GM19099 (cell line): ENCODE measurements around the gene KRTAP10-3.
"Not testable (repeated sequence)": the region's sequence is repeated elsewhere in the genome, so short reads cannot be mapped to it uniquely, and the experiment has no call there.

ENCODE experiments used
- POLR2A ChIP-seq: IDR thresholded peaks from 3 replicates; pipeline ENCODE4 v1.6.1; 2011; ENCODE audit warnings: low read depth; ENCODE audit not compliant: insufficient read length; ENCODE audit errors: extremely low read depth

The KRTAP10-3 gene

DNA sequence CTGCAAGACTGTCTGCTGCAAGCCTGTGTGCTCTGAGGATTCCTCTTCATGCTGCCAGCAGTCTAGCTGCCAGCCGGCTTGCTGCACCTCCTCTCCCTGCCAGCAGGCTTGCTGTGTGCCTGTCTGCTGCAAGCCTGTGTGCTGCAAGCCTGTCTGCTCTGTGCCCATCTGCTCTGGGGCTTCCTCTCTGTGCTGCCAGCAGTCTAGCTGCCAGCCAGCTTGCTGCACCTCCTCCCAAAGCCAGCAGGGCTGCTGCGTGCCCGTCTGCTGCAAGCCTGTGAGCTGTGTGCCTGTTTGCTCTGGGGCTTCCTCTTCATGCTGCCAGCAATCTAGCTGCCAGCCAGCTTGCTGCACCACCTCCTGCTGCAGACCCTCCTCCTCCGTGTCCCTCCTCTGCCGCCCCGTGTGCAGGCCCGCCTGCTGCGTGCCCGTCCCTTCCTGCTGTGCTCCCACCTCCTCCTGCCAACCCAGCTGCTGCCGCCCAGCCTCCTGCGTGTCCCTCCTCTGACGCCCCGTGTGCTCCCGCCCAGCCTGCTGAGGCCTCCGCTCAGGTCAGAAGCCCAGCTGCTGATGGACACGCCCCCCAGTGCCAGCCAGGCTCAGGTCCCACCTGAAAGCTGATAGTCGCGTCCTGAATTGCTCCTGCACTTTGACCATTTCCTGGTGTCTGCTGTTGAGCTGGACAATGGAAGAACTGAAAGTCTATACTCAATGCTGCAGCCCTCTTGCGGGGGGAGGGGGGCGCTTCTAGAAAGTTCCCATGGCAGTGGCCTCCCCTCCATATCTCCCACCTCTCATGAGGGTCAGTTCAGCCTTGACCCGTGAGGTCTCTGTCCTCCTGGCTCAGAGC is 16.1 kb upstream of the KRTAP10-3 start:
- TF ChIP-seq POLR2A, result no peak

DNA sequence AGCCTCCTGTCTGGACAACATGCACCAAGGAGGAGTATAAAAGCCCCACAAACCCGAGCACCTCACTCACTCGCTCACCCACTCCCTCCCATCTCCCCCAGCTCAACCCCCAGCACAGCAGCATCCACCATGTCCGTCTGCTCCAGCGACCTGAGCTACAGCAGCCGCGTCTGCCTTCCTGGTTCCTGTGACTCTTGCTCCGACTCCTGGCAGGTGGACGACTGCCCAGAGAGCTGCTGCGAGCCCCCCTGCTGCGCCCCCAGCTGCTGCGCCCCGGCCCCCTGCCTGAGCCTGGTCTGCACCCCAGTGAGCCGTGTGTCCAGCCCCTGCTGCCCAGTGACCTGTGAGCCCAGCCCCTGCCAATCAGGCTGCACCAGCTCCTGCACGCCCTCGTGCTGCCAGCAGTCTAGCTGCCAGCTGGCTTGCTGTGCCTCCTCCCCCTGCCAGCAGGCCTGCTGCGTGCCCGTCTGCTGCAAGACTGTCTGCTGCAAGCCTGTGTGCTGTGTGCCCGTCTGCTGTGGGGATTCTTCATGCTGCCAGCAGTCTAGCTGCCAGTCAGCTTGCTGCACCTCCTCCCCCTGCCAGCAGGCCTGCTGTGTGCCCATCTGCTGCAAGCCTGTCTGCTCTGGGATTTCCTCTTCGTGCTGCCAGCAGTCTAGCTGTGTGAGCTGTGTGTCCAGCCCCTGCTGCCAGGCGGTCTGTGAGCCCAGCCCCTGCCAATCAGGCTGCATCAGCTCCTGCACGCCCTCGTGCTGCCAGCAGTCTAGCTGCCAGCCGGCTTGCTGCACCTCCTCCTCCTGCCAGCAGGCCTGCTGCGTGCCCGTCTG is 15.2 kb upstream of the KRTAP10-3 start, which contains the start of gene KRTAP10-4:
Gene KRTAP10-4 (plus strand): TSS at position 100 of the 827 bp plus-strand sequence. CDS start 30 bp downstream, at position 130.
- TF ChIP-seq POLR2A, result not testable (repeated sequence)

DNA sequence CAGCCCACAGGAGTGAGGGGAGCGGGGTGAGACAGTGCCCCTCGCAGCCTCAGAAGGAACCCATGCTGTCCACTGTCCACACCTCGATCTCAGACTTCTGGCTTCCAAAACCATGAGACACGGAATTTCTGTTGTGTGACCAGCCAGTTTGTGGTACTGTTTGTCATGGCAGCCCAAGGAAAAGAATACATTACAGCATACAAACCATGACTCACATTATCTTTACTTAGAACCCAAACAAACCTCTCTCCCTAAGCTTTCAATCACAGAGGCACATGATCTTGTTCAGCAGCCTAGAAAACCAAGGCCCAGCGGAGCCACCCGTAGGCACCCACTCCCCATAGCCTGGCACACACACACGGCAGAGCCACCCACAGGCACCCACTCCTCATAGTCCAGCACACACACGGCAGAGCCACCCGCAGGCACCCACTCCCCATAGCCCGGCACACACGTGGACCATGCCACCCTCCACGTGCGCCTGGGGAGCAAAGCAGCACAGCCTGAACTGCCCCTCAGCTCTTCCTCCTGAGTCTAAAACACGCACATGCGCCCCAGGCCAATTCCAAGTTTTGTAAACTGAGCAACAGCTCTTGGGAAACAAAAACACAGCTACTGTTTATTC is 14.5 kb upstream of the KRTAP10-3 start:
- no peak for TF ChIP-seq POLR2A

DNA sequence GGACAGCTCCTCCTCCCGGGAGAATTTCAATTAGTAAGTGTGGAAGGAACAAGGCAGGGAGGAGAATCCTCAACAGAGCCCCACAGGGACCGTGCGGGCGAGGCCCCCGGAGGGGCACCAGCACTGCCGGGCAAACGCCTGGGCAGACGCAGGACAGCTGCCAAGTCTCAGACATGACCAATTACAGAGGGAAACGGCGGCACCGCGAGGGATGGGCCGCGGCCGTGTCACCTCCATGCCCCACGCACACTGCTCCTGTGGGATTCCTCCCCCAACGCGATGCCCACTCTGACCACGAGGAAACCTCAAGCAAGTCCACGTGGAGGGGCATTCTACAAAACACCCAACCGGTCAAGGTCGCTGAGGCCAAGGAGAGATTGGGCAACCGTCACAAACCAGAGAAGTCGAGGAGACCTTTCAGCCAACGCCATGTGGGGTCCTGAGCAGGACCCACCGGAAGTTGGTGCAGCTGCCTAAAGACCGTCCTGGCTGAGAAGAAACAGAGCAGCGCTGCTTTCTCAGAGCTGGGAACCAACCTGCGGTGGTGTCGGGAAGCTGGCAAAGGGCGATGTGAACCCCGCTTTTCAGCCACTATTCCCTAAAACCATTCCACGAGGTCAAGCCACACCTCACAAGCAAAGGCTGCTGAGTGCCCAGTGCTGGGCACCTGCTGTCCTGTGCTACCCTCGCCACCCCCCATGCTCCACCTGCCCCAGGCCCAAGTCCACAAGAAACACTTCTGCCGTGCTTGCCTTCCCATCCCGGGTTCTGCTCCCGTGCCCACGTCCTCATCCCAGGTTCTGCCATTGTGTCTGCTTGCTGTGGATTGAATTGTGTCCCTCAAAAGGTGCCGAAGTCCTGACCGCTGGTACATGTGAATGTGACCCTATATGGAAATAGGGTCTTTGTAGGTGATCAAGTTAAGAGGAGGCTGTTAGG is 13.5 kb upstream of the KRTAP10-3 start:
- no peak for TF ChIP-seq POLR2A

DNA sequence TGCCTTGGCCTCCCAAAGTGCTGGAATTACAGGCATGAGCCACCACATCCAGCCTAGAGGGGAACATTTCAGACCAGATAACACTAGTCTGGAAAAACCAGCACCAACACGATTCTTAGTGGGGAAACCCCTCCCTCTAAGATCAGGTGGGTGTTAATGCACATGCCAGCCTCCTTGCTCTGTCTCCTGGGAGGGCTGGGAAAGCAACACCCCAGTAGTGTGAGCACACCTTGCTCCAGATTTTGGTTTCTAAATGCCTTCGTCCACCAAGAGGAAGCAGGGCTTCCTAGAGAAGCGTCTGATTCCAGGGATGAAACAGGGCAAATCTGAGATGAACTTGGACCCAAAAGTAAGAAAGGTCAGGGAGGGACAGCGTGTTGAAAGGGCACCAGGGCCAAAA is 12.7 kb upstream of the KRTAP10-3 start:
- no peak for TF ChIP-seq POLR2A

DNA sequence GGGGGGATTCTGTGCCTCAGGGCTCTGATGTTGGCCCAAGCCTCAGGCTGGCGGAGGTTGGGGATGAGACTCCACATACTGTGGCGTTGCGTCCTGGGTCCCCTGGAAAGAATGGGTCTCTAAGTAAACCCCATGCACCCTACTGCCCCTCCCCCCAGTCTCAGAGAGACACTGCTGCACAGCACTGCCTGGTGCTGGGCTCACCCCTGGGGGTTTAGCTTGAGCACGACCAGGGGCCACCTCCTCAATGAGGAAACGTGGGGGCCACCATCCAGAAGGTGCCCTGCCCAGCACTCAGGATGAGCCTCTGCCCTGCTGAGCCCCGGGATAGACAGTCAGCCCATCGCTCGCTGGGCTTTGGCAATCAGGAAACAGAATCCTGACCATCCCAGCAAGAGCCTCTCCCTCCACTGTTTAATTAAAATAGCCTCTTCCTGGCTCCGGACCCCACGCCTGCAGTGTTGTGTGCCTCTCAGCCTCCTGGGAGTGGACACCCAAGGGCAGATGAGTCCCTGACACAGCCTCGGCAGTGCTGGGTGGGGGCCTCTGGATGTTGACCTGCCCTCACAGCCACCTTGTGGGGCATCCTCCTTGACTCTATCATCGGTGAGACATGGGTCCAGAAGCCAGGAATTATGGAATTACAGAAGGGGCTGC is 11.4 kb upstream of the KRTAP10-3 start:
- TF ChIP-seq POLR2A, result no peak

DNA sequence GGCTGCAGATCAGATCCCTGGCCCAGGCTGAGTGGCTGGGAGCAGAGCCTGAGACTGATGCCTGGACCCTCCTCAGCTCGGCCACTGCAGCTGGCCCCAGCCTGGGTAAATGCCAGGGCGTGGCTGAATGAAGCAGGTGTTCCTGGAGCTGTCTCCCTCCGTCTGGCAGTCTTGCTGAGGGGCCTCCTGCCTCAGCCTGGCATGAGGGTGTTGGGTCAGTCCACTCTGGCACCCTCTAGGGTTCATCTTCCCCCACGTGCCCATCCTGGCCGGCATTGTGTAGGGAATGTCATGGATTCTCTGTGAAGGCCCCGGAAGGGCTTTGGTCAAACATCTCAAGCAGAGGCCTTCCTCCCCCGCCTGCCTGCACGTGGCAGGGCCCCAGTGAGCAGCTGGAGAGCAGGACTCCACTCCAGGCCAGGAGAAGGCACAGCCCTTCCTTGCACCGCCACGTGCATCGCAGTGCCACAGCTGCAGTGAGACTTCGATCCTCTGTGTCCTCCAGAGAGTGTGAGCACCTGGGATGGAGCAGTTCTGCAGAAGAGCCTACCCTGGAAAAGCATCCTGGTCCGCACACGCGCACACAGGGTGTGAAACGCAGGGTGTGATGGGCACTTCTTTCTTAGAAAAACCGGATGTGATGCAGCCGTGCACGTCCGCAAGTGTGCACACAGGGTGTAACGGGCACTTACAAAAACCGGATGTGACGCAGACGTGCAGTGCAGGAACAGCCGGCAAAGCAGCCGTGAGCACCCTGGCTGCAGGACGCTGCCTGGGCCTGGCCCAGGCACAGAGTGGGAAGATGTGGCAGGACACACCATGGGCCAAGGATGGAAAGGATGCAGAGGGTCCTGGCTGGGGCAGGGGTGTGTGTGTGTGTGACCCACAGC is 10.3 kb upstream of the KRTAP10-3 start:
- TF ChIP-seq POLR2A, result no peak

DNA sequence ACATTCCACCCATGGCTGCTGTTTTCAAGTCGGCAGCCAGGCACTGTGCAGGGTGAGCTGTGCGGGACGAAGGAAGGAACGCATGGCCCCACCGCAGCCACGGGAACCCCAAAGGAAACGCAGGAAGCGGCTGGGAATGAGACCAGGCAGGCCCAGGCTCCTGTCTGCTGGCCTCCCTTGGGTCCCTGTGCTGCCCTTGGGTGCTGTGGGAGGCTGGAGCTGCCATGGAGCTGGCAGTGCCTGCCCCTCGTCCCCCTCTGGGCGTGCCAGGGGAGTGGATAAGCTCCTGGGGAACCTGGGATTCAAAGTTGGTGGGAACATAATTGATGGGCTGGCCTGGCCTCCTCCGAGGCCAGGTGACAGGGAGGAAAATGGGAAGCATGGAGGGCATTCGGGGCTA is 9.7 kb upstream of the KRTAP10-3 start:
- no peak for TF ChIP-seq POLR2A

DNA sequence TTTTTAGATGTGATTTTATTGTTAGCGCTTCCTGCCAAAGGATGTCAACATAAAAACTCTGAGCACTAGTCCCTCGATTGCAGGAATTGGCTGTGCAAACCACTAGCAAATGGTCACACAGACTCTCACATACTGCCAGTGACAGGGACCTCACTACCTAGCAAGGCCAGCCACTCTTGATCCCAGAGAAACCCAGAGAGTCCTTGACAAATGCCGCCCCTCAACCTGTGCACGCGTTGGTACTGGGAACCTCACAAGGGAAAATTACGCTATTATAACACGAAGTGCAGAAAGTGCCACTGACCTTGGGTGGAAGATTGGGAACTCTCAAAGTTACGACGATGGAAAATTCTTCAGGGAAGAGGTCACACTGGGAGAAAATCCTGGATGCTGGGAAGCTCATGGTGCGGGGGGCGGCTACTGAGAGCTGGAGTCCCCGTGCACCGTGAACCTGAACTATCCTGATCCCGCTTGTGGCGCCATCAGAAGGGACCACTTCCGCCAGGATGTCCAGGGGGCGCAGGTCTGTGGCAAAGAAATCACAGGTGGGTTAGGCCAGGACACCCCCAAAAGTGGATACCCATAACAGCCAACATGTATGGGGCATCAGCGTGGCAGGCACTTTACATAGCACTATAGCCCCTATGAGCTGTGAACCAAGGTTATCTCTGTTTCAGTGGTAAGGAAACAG is 9.0 kb upstream of the KRTAP10-3 start:
- no peak for TF ChIP-seq POLR2A

DNA sequence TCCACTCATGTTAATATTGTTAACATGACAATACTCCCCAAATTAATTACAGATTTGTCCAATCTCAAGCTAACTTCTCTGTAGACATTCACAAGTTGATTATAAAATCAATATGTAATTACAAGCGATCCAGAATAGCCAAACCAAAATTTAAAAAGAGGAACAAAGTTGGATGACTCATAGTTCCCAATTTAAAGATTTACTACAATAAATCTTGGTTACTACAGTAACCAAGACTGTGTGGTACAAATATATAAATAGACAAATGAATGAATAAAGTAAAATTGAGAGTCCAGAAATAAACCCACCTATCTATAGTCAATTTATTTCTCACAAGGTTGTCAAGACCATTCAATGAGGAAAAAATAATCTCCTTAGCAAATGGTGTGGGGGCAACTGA is 7.8 kb upstream of the KRTAP10-3 start:
- TF ChIP-seq POLR2A, result no peak

DNA sequence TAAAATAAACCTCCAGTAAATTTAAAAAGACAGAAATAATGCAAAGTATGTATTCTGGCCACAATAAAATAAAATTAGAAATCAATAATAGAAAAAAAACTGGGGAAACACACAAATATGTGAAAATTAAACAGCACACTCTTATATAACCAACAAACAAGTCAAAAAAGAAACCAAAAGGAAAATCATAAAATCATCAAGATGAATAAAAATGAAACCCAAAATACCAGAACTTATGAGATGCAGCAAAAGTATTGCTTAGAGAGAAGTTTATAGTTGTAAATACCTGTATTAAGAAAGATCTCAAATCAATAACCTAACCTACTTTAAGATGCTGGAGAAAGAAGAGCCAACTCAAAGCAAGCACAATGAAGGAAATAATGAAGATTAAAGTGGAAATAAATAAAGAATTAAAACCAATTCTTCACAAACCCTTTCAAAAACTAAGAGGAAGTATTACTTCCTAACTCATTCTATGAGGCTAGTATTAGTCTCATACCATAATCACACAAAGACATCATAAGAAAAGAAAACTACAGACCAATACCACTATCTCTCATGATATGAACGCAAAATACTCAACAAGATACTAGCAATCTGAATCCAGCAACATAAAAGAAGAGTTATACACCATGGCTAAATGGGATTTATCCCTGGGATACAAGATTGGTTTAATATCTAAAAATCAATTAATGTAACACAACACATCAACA is 6.4 kb upstream of the KRTAP10-3 start:
- TF ChIP-seq POLR2A, result no peak

DNA sequence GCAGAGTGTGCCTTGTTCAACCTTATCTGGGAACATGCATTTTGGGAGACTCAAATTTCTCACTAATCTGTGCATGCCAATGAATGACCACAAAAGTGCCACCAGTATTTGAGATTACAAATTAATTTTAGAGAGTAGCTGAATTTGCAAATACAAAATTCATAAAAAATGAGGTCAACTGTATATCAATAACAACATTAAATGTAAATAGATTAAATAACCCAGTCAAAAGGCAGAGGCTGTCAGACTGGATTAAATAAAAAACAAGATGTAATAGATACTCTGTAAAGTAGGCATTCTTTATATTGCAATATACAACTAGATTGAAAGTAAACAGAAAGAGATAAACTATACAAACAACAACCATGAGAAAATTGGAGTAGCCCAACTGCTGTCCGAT is 5.5 kb upstream of the KRTAP10-3 start:
- no peak for TF ChIP-seq POLR2A
